ENCODE measurements around the gene MTHFR.

DNA sequence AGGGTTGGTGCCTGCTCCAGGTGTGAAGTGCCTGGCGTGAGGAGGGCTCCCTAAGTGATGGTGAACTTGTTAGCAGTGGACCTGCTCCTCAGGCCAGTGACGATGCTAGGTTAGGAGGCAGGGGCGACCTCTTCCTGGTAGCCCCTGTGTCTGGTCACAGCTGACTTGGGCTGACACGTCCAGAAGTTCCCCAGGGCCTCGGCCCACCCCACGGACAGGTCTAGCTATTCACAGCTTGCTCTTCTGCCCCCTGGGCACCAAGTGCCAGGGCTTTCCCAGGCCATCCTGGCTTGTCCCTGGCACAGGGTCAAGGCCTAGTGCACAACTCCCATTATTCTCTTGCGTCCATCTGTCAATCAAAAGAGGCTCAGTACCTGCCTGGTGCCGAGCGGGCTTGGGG, 54.7 kb downstream of the MTHFR start:
- TF ChIP-seq CTCF (IDR thresholded peaks at IDR 0.05) (no peak), POLR2A (IDR thresholded peaks at IDR 0.05) (no peak)

Measured in adrenal gland (tissue), 5 donors.